Eye (tissue), 1 donor: ENCODE results near the gene TNIP1.

ENCODE experiments used
- DNase-seq: peaks from one replicate; pipeline ENCODE4 v3.0.0-alpha.2; 2015

The TNIP1 gene

GRCh38 chr5:151104795-151105194 lies 24.0 kb upstream of the TNIP1 start:
- DNase-seq = no peak

DNA sequence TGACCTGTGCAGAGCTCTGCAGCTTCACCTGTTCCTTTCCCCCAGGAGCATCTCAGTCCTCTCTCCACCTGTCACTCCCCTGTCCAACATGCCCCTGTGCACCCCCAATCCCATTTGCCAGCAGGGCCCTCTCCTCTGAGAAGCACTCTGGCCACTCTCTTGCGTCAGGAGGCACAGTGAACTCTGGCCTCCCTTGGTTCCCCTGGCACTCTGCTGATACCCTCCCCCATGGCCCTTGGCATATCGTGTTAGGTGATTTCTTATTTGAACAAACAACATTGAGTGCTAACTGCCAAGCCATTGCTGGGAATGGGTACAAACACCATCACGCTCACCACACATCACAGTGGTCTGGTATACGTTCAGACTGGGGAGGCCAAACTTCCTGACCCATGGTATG lies 20.9 kb upstream of the TNIP1 start:
- DNase-seq = no peak

DNA sequence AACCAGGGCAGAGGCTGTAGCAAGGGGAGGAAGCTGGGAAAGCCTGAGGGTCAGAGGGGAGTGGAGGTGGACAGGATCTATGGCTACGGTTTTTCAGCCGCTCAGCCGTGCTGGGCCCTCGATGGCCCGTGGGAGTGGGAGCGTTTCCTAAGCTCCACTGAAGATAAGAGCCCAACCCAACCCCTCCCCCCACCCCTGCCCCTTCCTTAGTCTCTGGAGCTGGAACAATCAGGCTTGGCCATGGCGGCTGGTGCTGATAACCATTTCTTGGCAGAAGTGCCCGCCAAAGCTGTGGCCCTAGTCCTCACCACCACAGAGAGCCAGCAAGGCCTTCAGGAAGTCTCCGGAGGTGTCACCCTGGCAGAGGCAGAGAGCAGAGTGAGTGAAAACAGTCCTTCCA lies 20.3 kb upstream of the TNIP1 start:
- no peak for DNase-seq

DNA sequence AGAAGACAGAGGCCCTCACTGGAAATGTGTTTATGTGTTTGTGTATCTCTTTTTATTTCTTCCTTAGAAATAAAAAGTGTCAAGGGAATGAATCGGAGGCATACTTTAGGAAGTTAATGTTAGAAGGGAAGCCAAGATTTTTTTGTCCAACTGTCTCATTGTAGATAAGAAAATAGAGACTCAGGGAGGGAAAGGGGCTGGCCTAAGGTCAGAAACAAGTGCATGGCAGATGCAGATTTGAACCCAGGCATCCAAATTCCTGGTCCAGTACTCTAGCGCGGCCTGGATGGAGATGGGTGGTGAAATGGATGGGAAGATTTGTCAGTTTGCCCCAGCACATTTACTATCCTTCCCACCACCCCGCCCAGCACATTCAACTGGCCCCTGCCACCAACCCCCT lies 19.8 kb upstream of the TNIP1 start:
- no peak for DNase-seq

GRCh38 chr5:151098768-151099121 lies 17.9 kb upstream of the TNIP1 start:
- peak; percentile 62 for DNase-seq

DNA sequence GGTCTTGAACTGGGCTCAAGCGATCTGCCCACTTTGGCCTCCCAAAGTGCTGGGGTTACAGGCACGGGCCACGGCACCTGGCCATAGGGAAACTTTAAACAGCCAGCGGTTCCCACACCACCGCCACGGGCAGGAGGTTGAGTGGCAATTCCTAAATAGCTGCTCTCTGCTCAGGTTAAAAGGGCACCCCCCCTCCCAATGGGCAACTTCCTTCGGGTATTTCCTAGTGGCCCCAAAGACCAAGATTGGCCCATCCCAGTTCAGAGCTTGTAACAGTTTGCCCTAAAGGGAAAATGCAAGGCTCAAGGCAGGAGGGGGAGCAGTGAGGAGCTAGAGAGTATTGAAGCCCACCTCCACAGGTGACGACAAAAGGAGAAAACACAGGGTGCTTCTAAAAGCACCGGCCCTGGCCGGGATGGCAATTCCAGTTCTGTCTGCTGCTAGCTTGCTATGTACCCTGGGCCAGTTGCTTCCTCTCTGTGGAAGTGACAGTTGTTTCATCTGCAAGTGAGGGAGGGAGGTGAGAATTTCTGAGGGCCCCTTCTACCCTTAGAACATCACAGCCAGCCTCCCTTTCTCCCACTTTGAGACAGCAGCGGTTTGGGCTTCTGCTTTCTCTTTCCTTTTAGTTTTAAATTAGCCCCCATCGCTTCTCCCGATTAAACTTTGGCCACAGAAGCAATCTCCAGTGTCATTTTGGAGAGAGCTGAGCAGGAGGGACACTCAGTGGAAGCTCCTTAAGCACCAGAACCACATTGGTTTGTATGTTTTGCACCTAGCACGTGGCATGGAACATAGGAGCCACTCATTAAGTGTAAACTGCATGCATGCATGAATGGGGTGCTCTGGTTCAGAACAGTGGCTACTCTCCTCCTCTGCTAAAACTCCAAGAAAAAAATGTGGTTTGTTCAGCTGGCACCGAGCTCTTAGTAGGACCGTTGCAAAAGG lies 17.3 kb upstream of the TNIP1 start:
- no peak for DNase-seq

GRCh38 chr5:151097061-151097460 lies 16.2 kb upstream of the TNIP1 start:
- no peak for DNase-seq

DNA sequence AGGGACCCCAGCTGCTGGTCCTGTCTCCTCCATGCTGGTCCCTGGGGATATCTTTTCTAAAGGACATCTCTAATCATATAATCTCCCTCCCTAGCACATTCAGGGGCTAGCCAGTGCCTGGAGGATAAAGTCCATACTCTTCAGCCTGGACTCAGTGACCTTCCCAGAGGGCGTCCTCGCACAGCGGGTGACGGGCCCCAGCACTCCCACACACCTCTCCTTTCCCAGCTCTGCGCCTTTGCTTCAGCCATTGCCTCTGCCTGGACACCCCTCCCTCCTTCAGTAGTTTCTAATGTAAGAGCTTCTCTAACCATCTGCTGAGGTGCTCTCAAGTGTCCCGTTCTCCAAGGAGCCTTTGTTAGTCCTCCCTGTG lies 15.2 kb upstream of the TNIP1 start:
- no peak for DNase-seq

- peak; percentile 73 for DNase-seq
Measured at GRCh38 chr5:151095341-151096000, 14.6 kb upstream of the TNIP1 start.

DNA sequence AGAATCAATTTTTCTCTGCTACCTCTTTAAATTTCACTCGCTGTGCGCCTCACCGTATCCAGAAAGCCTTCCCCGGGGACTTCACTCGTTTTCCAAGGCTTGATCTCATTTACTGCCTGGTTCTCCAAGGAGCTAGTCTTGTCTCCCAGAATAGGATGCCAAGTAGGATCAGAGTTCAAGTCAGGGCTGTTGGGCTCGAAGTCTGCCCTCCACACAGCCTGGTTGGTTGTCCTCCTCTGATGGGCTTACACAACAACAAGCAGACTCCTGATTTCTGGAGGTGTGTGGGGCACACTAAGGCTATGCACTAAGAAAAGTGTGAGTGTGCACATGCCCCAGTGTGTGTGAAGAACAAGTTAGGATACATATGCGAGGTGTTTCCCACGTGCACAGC lies 14.0 kb upstream of the TNIP1 start:
- DNase-seq = no peak

GRCh38 chr5:151094030-151094851 lies 13.4 kb upstream of the TNIP1 start:
- DNase-seq = no peak

GRCh38 chr5:151093476-151093889 lies 12.6 kb upstream of the TNIP1 start:
- peak; percentile 40 for DNase-seq

DNA sequence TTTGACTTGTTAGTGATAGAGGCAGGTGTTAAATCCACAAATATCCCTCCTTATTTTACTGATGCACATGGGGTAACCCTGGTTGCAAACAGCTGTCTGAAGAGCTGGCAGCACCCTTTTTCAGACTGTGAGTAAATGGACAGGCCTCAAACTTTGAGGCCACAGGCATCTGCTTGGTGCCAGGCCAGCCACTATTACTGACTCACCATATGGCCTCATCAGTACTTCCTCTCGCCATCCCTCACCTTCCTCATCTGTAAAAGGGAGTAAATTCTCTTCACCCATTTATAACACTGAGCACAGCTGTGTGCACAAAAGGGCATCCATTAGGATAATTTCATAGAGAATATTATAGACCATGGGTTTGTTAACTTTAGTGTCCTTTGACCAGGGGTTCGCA lies 11.9 kb upstream of the TNIP1 start:
- no peak for DNase-seq

DNA sequence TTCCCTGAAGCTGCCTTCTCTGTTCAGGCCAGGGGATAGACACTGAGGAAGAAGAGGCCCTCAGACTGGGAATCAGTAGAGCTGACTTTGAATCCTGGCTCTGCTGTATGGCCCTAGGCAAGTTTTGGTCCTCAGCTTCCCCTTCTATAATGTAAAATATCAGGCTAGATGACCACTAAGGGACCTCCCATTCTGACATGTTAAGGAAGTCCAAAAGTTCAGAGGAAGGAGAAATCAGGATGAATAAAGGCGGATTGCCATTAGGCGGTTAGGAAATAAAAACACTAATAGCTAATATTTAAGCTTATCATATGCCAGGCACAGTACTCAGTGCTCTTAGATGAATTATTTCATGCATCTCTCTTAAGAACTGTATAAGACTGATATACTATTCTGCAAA lies 8.9 kb upstream of the TNIP1 start:
- no peak for DNase-seq

DNA sequence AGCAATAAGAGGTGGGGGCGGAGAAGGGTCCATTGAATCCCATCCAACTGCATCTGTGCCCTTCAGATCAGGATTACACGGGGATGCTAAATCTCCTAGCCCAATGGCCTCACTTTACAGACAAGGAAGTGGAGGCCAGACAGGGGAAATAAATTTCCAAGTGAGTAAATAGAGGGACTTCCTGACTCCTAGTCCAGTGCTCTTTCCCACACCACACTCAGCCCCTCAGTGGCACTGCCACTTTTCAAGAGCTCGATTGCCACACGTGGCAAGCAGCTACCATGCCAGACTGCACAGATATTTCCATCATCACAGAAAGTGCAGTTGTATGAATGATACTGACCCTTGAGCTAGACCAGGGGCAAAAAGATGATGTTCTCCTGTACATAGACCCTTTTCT lies 8.2 kb upstream of the TNIP1 start:
- no peak for DNase-seq

GRCh38 chr5:151087486-151087885 lies 6.7 kb upstream of the TNIP1 start:
- DNase-seq = no peak

- no peak for DNase-seq
Measured at GRCh38 chr5:151086905-151087360, 6.1 kb upstream of the TNIP1 start.

GRCh38 chr5:151086192-151086869 lies 5.5 kb upstream of the TNIP1 start:
- no peak for DNase-seq

GRCh38 chr5:151085517-151086041 lies 4.7 kb upstream of the TNIP1 start:
- no peak for DNase-seq

- DNase-seq = no peak
Measured at GRCh38 chr5:151084363-151084762, 3.5 kb upstream of the TNIP1 start.

GRCh38 chr5:151083081-151083676 lies 2.3 kb upstream of the TNIP1 start:
- DNase-seq = no peak

DNA sequence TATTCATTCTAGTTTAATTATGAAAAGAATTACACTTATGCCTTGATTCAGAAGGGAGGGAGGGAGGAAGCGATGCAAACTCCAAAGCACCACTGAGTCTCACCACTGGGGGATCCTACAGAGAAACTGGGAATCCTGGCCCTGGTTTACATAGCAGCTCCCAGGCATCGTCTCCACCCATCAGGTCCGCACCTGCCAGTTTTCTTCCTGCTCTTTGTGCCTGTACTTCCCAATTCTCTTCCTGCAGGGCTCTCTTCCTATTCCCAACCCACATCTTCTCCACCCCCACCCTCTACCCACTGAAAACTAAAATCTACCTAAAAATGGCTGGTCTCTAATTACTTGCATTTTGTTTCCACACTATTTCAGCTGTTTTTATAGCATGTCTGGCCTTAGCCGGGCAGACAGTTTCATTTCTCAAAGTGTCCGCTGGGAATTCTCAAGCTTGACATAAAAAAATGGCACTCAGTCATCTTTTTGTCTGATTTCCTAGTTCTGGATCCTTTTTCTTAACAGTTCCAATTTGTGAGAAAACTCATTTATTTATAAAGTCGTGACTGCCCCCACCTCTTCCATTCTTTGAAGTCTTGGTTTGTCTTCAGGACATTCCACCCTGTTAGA lies 1.6 kb upstream of the TNIP1 start:
- peak; percentile 71 for DNase-seq
